Amniotic stem cell (primary cell): ENCODE results near the gene TBC1D3L.
"Not testable (repeated sequence)": the region's sequence is repeated elsewhere in the genome, so short reads cannot be mapped to it uniquely, and the experiment has no call there.

Experiments used
- DNase-seq: peaks from one replicate; lab custom pipeline; 2025; lab: John Stamatoyannopoulos, UW

Gene TBC1D3L

DNA sequence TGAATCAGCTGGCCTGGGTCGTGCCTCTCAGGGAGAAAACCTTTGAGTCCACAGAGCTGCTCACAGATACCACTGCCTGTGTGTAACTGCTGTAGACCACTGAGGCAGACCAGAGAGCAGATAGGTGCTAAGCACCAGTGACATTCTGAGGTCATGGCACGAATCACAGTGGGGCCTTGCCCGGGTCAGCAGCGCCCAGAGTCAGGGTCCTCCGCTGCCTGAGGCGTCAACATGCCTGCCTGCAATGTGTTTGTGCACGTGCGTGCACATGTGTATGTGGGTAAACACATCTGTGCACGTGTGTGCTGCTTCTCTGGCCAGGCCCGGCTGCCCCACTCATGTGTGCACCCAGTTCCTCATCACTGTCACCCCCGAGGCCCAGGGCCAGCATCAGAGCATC is at the start of gene TBC1D3L:
Gene TBC1D3L (minus strand): TSS at position 101 of the 400 bp plus-strand sequence. CDS start 1,540 bp downstream, outside the sequence.
- not testable (repeated sequence) for DNase-seq

DNA sequence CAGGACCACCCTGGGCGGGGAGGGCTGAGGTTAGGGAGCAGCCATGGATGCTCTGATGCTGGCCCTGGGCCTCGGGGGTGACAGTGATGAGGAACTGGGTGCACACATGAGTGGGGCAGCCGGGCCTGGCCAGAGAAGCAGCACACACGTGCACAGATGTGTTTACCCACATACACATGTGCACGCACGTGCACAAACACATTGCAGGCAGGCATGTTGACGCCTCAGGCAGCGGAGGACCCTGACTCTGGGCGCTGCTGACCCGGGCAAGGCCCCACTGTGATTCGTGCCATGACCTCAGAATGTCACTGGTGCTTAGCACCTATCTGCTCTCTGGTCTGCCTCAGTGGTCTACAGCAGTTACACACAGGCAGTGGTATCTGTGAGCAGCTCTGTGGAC is 14.8 kb upstream of the TBC1D3L start, which contains the start of gene TBC1D3D:
Gene TBC1D3D (plus strand): TSS at position 301 of the 400 bp plus-strand sequence. CDS start 1,585 bp downstream, outside the sequence.
- not testable (repeated sequence) for DNase-seq
